ENCODE measurements around the gene IGSF23.

IGSF23 gene

GRCh38 chr19:44614313-44614712 lies 950 bp downstream of the IGSF23 start:
- TF ChIP-seq ZC3H10 (CRISPR knock-in tag; IDR thresholded peaks at IDR 0.05) (no peak), BACH2 (CRISPR knock-in tag; IDR thresholded peaks at IDR 0.05; ENCODE audit: borderline replicate concordance) (no peak), POU6F1 (CRISPR knock-in tag; IDR thresholded peaks at IDR 0.05; ENCODE audit: borderline replicate concordance, low read depth) (no peak), CSRNP3 (CRISPR knock-in tag; IDR thresholded peaks at IDR 0.05) (no peak), ZNF8 (CRISPR knock-in tag; IDR thresholded peaks at IDR 0.05) (no peak), ESRRG (CRISPR knock-in tag; IDR thresholded peaks at IDR 0.05) (no peak), CREB5 (CRISPR knock-in tag; IDR thresholded peaks at IDR 0.05; ENCODE audit: low read depth) (no peak), ZNF565 (CRISPR knock-in tag; conservative IDR thresholded peaks at IDR 0.05; ENCODE audit: low read depth) (no peak), OSR1 (CRISPR knock-in tag; IDR thresholded peaks at IDR 0.05) (no peak), TSHZ2 (CRISPR knock-in tag; IDR thresholded peaks at IDR 0.05) (no peak), ARNTL (CRISPR knock-in tag; IDR thresholded peaks at IDR 0.05; ENCODE audit: borderline replicate concordance, low read depth) (no peak), SNAI2 (CRISPR knock-in tag; IDR thresholded peaks at IDR 0.05) (no peak)
- no peak for ATAC-seq

GRCh38 chr19:44615863-44616247 lies 2.5 kb downstream of the IGSF23 start:
- TF ChIP-seq ISL1 (CRISPR knock-in tag; IDR thresholded peaks at IDR 0.05) (no peak), ZC3H10 (CRISPR knock-in tag; IDR thresholded peaks at IDR 0.05) (no peak), ARNTL (CRISPR knock-in tag; IDR thresholded peaks at IDR 0.05; ENCODE audit: borderline replicate concordance, low read depth) (no peak), CSDC2 (CRISPR knock-in tag; IDR thresholded peaks at IDR 0.05) (no peak), PPARA (CRISPR knock-in tag; IDR thresholded peaks at IDR 0.05; ENCODE audit: borderline replicate concordance) (no peak), BACH2 (CRISPR knock-in tag; IDR thresholded peaks at IDR 0.05; ENCODE audit: borderline replicate concordance) (no peak), ESRRG (CRISPR knock-in tag; IDR thresholded peaks at IDR 0.05) (no peak), TCF4 (CRISPR knock-in tag; IDR thresholded peaks at IDR 0.05; ENCODE audit: borderline replicate concordance) (no peak), TOX (CRISPR knock-in tag; IDR thresholded peaks at IDR 0.05; ENCODE audit: borderline replicate concordance) (no peak), POU6F1 (CRISPR knock-in tag; IDR thresholded peaks at IDR 0.05; ENCODE audit: borderline replicate concordance, low read depth) (no peak), SNAI2 (CRISPR knock-in tag; IDR thresholded peaks at IDR 0.05) (no peak), CSRNP3 (CRISPR knock-in tag; IDR thresholded peaks at IDR 0.05) (no peak), ZFP30 (CRISPR knock-in tag; IDR thresholded peaks at IDR 0.05) (no peak), ZNF8 (CRISPR knock-in tag; IDR thresholded peaks at IDR 0.05) (no peak), ZNF565 (CRISPR knock-in tag; conservative IDR thresholded peaks at IDR 0.05; ENCODE audit: low read depth) (no peak), ZNF70 (CRISPR knock-in tag; IDR thresholded peaks at IDR 0.05) (no peak)
- ATAC-seq, result no peak

Data from SK-N-SH treated with all-trans-retinoic acid at 6 μM for 48 hours (cell line).